ENCODE measurements around the gene USP17L5.
"Not testable (repeated sequence)": the region's sequence is repeated elsewhere in the genome, so short reads cannot be mapped to it uniquely, and the experiment has no call there.

The USP17L5 gene

GRCh38 chr4:9381012-9381534 lies 41.9 kb downstream of the USP17L5 start:
- H3K27me3 ChIP-seq (replicated peaks; ENCODE audit: control insufficient read depth, insufficient read depth, low read length); H3K4me3 ChIP-seq (replicated peaks; ENCODE audit: low read depth, low read length); H3K36me3 ChIP-seq (ENCODE audit: control insufficient read depth, insufficient read depth, low read length): not testable (repeated sequence)
- DNase-seq (ENCODE audit: extremely low read depth, insufficient read length): peak; percentile 34
- TF ChIP-seq, protein P1, sequence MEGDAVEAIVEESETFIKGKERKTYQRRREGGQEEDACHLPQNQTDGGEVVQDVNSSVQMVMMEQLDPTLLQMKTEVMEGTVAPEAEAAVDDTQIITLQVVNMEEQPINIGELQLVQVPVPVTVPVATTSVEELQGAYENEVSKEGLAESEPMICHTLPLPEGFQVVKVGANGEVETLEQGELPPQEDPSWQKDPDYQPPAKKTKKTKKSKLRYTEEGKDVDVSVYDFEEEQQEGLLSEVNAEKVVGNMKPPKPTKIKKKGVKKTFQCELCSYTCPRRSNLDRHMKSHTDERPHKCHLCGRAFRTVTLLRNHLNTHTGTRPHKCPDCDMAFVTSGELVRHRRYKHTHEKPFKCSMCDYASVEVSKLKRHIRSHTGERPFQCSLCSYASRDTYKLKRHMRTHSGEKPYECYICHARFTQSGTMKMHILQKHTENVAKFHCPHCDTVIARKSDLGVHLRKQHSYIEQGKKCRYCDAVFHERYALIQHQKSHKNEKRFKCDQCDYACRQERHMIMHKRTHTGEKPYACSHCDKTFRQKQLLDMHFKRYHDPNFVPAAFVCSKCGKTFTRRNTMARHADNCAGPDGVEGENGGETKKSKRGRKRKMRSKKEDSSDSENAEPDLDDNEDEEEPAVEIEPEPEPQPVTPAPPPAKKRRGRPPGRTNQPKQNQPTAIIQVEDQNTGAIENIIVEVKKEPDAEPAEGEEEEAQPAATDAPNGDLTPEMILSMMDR (IDR thresholded peaks at IDR 0.05; ENCODE audit: insufficient read depth, low read length, poor library complexity, severe bottlenecking): peak; percentile 18

DNA sequence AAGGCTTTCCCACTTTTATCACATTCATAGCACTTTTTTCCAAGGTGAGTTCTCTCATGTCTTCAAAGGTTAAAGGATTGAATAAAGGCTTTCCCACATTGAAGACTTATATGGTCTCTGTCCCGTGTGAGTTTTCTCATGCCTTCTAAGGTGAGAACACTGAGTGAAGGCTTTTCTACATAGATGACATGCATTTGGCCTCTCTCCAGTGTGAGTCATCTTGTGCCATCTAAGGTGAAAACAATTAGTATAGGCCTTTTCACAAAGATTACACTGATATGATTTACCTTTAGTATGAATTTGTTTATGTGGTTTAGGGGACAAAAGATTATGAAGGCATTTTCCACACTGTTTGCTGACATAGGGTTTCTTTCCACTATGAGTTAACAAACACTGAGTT lies 44.9 kb downstream of the USP17L5 start:
- Histone ChIP-seq H3K36me3 (ENCODE audit: control insufficient read depth, insufficient read depth, low read length) (no peaks in the 10 kb centered on the region), H3K27me3 (replicated peaks; ENCODE audit: control insufficient read depth, insufficient read depth, low read length) (no peaks in the 10 kb centered on the region), H3K4me3 (replicated peaks; ENCODE audit: low read depth, low read length) (no peak overlapping the region)
- no peak for DNase-seq (ENCODE audit: extremely low read depth, insufficient read length)
- TF ChIP-seq, protein P1 (IDR thresholded peaks at IDR 0.05; ENCODE audit: insufficient read depth, low read length, poor library complexity, severe bottlenecking): no peak

GRCh38 chr4:9389001-9389400 lies 49.8 kb downstream of the USP17L5 start:
- DNase-seq (ENCODE audit: extremely low read depth, insufficient read length); H3K36me3 ChIP-seq (ENCODE audit: control insufficient read depth, insufficient read depth, low read length); H3K27me3 ChIP-seq (replicated peaks; ENCODE audit: control insufficient read depth, insufficient read depth, low read length); H3K4me3 ChIP-seq (replicated peaks; ENCODE audit: low read depth, low read length): not testable (repeated sequence)
